NCI-H128 (cell line): Measurements from ENCODE around the gene RTF1.

Source experiments
- DNase-seq: peaks from one replicate; lab custom pipeline; 2025; ENCODE audit not compliant: unreplicated experiment; lab: John Stamatoyannopoulos, UW

RTF1 gene

DNA sequence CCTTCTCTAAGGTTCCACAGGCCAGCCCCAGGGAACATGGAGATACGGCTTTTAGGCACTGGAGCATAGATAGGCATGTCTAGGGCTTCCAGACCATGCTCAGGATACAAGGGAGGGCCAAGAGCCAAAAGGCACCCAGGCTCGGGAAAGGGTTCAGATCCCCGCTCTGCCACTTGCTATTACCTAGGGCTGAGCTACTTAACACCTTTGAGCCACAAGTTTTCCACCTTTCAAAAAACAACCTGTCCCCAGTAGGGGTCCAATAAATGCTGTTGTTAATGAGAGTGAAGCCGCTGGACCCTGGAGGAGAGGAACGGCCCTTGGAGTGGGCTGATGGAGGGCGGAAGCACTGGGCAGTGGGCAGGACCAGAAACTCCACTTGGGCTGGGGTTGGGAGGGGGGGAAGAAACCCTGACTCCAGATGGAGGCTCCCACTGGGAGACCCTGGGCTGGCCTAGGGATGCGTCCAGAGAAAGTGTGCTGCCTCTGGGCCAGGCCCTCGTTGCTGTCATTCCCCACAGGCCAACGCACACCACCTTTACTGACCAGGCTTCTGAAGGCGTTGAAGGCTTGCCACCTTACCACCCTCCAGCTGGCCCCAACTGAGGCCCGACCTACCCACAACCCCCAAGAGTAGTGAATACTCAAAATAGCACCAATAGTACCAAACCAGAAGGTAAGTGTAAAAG, 68.2 kb downstream of the RTF1 start:
- no peak for DNase-seq

- DNase-seq = no peak
Observed at GRCh38 chr15:41486286-41486685, 69.4 kb downstream of the RTF1 start.

DNA sequence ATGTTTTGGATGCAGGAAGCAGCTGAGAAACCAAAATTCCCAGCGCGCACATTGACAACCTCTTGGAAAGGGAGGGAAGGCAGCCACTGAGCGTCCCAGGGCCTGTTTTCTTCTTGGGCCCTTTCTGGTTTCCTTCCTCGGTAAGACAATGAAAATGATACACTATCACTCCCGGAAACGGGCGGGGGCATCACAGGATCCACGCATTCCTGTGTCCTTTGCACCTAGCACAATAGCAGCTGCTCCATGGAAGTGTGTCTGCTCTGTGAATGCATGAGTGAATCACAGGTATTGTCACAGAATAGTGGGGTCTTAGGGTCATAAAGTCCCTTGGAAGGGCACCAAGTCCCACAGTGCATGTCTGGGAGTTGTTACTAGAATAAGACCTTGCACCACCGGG, 70.5 kb downstream of the RTF1 start:
- DNase-seq = no peak

- no peak for DNase-seq
Observed at GRCh38 chr15:41487802-41488201, 70.9 kb downstream of the RTF1 start.

DNA sequence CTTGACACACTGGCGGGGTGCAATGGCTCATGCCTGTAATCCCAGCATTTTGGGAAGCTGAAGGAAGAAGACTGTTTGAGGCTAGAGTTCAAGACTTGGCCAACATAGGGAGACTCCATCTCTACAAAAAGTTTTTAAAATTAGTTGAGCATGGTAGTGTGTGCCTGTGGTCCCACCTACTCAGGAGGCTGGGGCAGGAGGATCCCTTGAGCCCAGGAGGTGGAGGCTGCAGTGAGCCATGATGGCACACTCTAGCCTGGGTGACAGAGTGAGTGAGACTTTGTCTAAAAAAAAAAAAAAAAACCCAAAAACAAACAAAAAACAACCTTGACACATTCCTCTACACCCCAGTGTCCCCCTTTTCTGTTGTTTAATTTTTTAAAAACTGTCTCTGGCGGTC, 72.7 kb downstream of the RTF1 start:
- DNase-seq = no peak

DNA sequence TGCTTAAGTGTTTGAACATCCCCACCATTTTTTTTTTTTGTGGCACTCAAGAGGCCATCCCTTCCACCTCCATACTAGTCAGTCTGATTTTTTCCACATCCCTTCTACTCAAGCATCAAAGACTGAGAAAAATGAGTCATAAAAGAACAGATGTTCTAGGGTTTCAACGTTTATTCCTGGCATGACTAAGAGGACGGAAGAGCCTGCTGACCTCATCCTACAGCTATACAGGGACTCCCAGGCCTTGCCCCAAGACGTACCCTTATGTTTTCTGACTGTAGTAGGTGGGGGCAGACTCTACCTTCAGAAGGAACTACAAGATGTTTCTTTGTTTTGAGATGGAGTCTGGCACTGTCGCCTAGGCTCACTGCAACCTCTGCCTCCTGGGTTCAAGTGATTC, 73.5 kb downstream of the RTF1 start:
- no peak for DNase-seq

DNA sequence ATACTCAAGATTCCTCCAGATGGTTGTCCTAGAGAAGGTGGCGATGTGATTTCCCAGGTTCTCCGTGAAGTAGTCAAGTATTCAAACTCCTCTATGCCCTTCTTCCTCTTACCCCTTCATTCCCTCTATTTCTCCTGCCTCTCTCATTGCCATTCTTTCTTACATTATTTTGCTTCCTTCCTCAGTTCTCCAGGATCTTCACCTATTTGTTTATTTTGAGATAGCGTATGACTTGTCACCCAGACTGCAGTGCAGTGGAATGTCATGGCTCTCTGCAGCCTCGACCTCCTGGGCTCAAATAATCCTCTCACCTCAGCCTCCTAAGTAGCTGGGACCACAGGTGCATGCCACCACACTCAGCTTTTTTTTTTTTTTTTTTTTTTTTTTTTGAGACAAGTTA, 75.0 kb downstream of the RTF1 start:
- no peak for DNase-seq

GRCh38 chr15:41492597-41493204, 75.8 kb downstream of the RTF1 start:
- no peak for DNase-seq

GRCh38 chr15:41493205-41493901, 76.5 kb downstream of the RTF1 start, which contains the start of gene ITPKA:
Gene ITPKA (plus strand): TSS chr15:41493874. CDS start chr15:41493928, 54 bp downstream.
- no peak for DNase-seq

- DNase-seq = no peak
Observed at GRCh38 chr15:41493902-41494189, 77.0 kb downstream of the RTF1 start.

GRCh38 chr15:41494190-41494921, 77.5 kb downstream of the RTF1 start:
- DNase-seq = no peak

- no peak for DNase-seq
Observed at GRCh38 chr15:41494922-41495735, 78.2 kb downstream of the RTF1 start.

- DNase-seq = no peak
Observed at GRCh38 chr15:41495736-41496599, 79.1 kb downstream of the RTF1 start.

- no peak for DNase-seq
Observed at GRCh38 chr15:41498657-41499056, 81.8 kb downstream of the RTF1 start.

- DNase-seq = no peak
Observed at GRCh38 chr15:41499109-41499851, 82.4 kb downstream of the RTF1 start.

DNA sequence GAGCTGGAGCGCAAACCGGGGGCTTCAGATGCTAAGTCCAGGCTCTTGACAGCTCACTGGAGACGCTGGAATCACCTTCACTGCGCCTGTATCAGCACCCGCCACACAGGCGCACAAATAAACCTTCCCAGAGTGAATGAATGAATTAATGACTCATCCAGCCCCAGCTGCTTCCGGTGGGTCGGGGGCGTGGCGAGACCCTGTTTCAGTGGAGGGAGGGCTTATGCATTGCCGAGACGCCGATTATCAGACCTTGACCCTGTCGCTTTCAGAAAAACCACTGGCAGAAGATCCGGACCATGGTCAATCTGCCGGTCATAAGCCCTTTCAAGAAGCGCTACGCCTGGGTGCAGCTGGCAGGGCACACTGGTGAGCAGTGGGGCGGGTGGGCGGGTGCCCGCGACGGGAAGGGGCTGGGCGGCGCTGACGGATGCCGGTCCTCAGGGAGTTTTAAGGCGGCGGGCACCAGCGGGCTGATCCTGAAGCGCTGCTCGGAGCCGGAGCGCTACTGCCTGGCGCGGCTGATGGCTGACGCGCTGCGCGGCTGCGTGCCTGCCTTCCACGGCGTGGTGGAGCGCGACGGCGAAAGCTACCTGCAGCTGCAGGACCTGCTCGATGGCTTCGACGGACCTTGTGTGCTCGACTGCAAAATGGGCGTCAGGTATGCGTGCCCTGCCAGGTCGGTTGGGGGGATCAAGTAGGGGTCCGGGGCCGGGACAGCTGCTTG, 84.5 kb downstream of the RTF1 start:
- DNase-seq = no peak

GRCh38 chr15:41501931-41502794, 85.3 kb downstream of the RTF1 start:
- DNase-seq = no peak
